Measurements from ENCODE around the gene SFSWAP.
A peak's percentile ranks its signal among the peaks of the same experiment; 100 is the strongest.
"Not testable (repeated sequence)": the region's sequence is repeated elsewhere in the genome, so short reads cannot be mapped to it uniquely, and the experiment has no call there.

SFSWAP gene

GRCh38 chr12:131710464-131711457 is at the start of gene SFSWAP:
TSS of gene SFSWAP (plus strand) at chr12:131711090. CDS start at chr12:131711230, 140 bp downstream.
- peak; percentile 57 for DNase-seq

GRCh38 chr12:131661170-131661985 is 49.5 kb upstream of the SFSWAP start:
- DNase-seq = not testable (repeated sequence)

DNA sequence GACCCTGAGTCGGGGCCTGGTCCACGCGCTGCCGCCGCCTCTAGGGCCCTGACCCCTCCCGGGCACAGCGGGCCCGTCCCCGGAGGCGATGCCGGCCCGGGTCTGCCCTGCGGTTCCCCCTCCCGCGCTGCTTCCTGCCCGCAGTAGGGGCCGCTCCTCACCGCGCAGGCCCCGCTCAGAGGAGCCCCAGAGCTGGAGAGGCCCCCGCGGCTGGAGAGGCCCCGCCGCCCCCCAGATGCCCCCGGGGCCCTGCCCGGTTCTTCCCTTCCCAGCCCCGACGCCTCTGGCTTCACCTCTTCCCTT is 49.0 kb upstream of the SFSWAP start:
- DNase-seq = not testable (repeated sequence)

- not testable (repeated sequence) for DNase-seq
These were observed 48.5 kb upstream of the SFSWAP start for GRCh38 chr12:131662346-131662745.

GRCh38 chr12:131665666-131666065 is 45.2 kb upstream of the SFSWAP start:
- not testable (repeated sequence) for DNase-seq

DNA sequence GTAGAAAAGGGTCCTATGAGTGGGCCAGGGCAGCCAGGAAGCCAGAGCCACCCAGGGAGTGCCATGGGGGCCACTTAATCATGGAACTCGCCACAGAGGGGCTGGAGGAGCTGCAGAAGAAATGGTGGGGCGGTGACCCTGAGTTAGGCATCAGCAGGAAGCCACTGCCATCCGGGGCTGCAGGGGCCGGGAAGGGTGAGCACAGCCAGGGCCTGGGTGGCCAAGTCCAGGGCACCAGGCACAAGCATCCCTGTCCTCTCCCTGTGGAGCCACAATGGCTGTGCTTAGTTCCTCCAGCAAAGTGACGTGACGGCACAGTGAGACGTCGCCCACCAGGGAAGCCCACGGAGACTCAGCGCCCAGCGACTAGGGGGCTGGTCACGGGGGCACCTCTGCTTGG is 44.4 kb upstream of the SFSWAP start:
- not testable (repeated sequence) for DNase-seq

- DNase-seq = not testable (repeated sequence)
These were observed 43.8 kb upstream of the SFSWAP start for GRCh38 chr12:131666978-131667601.

GRCh38 chr12:131671276-131671675 is 39.6 kb upstream of the SFSWAP start:
- DNase-seq = no peak

GRCh38 chr12:131671871-131672270 is 39.0 kb upstream of the SFSWAP start:
- no peak for DNase-seq

- DNase-seq = no peak
These were observed 38.5 kb upstream of the SFSWAP start for GRCh38 chr12:131672311-131672940.

DNA sequence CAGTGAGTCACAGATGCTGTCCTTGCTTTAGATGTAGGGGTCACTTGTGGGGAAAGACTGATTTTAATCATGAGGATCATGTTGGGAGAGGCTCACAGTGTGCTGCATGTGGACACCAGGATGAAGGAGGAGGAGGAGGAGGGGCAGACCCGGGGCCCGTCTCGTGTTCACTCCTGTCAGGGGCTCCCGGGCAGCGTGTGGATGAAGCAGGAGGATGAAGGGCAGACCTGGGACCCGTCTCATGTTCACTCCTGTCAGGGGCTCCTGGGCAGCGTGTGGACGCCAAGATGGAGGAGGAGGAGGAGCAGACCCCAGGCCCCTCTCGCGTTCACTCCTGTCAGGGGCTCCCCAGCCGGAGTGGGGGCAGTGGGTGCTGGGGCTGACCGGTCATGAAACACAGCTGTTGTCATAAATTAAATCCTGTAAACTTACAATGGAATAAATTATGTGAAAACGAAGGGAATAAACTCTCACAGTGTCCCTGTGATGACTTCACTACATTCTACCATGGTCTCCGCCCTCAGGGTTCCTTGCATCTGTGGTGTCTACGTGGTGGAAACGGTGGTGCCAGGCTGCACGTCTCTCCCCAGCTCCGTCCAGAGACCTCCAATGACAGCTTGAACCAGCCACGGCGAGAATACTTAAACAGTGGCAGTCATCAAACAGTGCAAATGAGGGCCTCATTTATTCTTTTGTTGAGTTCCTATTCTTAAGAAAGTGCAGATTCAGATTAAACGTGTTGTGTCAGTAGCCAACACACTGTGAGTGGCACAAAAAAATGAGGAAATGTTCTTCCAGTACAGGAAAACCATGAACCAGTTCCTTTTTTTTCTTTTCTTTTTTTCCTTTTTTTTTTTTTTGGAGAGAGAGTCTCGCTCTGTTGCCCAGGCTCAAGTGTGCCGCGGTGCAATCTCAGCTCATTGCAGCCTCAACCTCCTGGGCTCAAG is 37.7 kb upstream of the SFSWAP start:
- DNase-seq = no peak

DNA sequence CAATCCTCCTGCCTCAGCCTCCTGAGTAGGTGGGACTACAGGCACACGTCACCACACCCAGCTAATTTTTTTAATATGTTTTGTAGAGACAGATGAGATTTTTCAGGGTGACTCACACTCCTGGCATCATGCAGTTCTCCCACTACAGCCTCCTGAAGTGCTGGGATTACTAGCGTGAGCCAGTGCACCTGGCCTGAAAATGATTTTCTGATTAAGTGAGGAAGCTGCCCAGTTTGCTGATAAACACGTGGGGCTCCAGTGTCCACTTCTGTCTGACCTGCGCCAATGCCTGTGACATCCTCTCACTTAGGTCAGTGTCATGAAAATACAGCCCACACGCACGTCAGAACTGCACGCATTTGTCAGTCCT is 37.0 kb upstream of the SFSWAP start:
- peak; percentile 53 for DNase-seq

DNA sequence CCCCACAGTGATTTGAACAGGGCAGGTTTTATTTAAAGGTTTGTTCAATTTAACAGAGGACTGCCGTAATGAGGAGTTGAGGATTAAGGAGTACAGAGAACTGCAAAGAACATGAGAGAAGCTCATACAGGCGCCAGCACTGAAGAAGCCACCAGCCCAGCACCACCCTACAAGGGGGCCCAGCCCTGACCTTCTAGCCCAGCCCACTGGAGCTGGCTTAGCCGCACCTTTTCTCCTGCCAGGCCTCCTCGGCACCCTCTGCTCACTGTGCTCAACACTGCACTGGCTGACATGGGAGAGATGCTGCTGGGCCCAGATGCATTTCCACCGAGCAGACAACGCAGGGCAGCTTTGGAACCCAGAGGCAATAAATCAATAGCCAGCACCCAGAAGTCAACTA is 36.5 kb upstream of the SFSWAP start:
- no peak for DNase-seq

- DNase-seq = no peak
These were observed 35.5 kb upstream of the SFSWAP start for GRCh38 chr12:131675126-131676080.

DNA sequence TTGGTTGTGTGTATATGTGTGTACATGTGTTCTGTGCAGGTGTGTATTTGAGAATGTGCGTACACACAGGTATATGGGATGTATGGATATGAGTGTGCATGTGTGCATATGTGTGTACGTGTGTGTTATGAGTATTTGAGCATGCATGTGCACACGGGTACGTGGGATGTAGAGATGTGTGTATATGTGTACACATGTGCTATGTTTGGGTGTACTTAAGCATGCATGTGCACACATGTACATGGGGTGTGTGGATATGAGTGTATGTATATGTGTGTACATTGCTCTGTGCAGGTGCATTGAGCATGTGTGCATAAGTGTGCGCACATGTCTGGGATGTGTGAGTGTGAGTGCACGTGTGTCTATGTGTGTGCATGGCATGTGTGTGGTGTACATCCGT is 34.3 kb upstream of the SFSWAP start:
- DNase-seq = no peak

GRCh38 chr12:131677067-131677466 is 33.8 kb upstream of the SFSWAP start:
- DNase-seq = not testable (repeated sequence)

DNA sequence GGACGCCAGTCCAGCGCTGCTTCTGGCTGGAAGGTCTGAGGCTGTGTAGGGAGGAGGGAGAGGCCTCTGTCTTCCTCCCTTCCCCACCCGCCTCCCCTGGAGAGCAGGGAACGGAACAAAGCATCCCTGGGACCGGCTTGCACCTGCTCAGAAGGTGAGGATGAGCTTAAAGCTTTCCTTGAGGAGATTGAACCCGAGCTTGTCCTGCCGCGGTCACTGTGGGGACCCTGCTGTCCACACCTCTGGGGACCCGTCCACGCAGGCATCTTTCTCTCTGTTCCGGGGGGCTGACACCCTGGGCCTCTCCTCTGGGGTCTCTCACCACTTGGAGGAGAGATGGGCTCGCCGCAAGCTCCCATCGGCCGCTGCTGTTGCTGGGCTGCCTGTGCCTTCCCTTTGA is 33.2 kb upstream of the SFSWAP start:
- DNase-seq = no peak

GRCh38 chr12:131678389-131679181 is 32.3 kb upstream of the SFSWAP start:
- DNase-seq = not testable (repeated sequence)

- not testable (repeated sequence) for DNase-seq
These were observed 31.7 kb upstream of the SFSWAP start for GRCh38 chr12:131679186-131679585.

DNA sequence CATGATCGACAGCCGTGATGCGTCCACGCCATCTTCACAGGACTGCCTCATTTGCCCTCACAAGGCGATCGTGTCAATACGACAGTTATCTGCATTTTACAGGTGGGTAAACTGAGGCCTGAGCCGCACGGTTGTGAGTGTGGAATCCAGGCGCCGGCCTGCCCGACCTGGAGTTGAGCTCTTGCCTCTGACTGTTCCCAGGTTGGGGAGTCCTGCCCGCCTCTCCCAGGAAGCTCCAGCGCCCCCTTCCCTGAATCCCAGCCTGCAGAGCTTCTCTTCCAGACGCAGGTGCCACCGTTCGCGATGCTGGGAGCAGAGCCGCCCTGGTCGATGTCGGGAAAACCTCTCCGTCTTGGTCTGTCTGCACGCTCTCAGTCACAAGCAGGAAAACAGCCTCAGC is 31.1 kb upstream of the SFSWAP start:
- DNase-seq = not testable (repeated sequence)
